ENCODE results near the gene FAM184A.

FAM184A gene

DNA sequence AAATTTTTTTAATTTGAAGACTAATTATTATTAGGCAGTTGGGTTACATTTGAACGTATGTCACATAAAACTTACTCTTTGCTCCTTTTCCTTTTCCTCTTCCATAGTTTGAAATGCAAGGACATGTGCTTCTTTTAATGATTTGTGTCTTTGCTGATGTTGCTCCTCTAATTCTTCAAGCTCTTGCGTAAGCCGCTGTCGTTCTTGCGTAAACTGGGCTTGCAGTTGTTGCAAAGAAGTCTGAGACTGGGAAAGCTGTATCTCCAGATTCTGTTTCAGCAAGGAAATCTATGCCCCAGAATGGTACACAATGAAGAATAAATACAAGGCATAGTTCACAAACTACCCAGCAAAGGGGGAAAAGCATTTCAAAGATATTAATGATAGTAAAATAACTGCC is 98.4 kb downstream of the FAM184A start:
- Histone ChIP-seq H3K9me3 (no peaks in the 10 kb centered on the region), H3K27me3 (no peaks in the 10 kb centered on the region), H3K36me3 (no peaks in the 10 kb centered on the region), H3K4me3 (ENCODE audit: low read depth, low read length) (no peak overlapping the region), H3K4me1 (no peaks in the 10 kb centered on the region)
- TF ChIP-seq, protein P1, sequence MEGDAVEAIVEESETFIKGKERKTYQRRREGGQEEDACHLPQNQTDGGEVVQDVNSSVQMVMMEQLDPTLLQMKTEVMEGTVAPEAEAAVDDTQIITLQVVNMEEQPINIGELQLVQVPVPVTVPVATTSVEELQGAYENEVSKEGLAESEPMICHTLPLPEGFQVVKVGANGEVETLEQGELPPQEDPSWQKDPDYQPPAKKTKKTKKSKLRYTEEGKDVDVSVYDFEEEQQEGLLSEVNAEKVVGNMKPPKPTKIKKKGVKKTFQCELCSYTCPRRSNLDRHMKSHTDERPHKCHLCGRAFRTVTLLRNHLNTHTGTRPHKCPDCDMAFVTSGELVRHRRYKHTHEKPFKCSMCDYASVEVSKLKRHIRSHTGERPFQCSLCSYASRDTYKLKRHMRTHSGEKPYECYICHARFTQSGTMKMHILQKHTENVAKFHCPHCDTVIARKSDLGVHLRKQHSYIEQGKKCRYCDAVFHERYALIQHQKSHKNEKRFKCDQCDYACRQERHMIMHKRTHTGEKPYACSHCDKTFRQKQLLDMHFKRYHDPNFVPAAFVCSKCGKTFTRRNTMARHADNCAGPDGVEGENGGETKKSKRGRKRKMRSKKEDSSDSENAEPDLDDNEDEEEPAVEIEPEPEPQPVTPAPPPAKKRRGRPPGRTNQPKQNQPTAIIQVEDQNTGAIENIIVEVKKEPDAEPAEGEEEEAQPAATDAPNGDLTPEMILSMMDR (IDR thresholded peaks at IDR 0.05; ENCODE audit: low read depth, low read length), result no peak
- no peak for DNase-seq

DNA sequence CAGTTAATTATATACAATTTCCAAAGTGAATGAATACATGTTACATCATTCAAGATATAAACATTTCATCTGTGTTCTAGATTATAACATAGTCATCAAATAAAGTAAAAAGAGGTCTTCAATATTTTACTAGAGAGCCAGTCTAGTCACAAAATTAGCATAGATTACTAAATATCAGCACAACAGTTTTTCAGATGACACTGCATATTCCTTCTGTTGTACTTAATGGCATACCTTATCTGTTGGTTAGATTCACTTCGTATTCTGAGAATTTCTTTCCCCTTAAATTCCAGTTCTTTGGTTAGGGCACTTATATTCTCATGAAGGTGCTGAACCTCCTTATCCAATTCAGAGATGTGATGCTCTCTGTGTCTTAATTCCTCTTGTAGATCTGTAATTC is 103.7 kb downstream of the FAM184A start:
- DNase-seq, result no peak
- H3K4me1 ChIP-seq, result no peaks in the 10 kb centered on the region
- no peaks in the 10 kb centered on the region for H3K27me3 ChIP-seq
- TF ChIP-seq, protein P1 (IDR thresholded peaks at IDR 0.05; ENCODE audit: low read depth, low read length), result no peak
- H3K9me3 ChIP-seq, result no peaks in the 10 kb centered on the region
- H3K4me3 ChIP-seq (ENCODE audit: low read depth, low read length), result no peak overlapping the region
- no peaks in the 10 kb centered on the region for H3K36me3 ChIP-seq

DNA sequence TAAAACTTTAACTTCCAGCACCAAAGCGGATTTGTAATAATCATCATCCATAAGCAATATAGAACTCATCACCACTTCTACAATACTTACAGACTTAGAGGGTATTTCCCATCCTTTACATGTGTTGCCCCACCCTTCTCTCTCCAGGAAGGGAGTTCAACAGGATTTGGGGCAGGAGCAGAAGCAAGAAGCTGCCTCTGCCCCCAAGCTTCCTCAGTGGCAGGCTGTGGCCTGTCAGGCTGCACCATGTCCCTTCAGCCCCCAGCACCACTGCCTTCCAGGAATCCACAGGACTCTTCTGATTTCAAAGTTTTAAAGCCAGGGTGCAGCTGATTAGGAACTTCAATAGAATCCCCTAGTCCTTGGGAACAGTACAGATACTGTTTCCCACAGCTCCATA is 106.8 kb downstream of the FAM184A start:
- Histone ChIP-seq H3K4me1 (peaks cover 3% of the 10 kb centered on the region; the same call in 1 of the 2 replicates), H3K27me3 (no peaks in the 10 kb centered on the region), H3K36me3 (no peaks in the 10 kb centered on the region), H3K9me3 (no peaks in the 10 kb centered on the region), H3K4me3 (ENCODE audit: low read depth, low read length) (no peak overlapping the region)
- no peak for DNase-seq
- TF ChIP-seq, protein P1 (IDR thresholded peaks at IDR 0.05; ENCODE audit: low read depth, low read length), result no peak

DNA sequence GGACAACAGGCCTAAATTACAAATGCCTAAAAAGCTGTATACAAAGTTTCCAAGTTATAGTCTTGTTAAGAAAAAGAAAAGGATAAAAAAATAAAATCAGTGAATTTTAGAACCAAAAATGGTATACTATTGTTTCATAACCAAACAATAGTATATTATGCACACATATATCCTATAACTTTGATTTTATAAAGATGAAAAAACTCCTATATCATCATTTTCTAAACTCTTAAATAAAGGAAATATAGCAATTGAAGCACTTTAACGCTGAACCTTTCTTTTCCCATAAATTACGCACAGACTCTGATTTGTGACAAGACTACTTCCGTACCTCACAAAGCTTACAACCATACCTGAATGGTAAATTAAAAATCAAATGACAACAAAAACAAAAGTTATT is 107.6 kb downstream of the FAM184A start:
- DNase-seq, result no peak
- Histone ChIP-seq H3K4me1 (peaks cover 3% of the 10 kb centered on the region; the same call in 1 of the 2 replicates), H3K4me3 (ENCODE audit: low read depth, low read length) (no peak overlapping the region), H3K9me3 (no peaks in the 10 kb centered on the region), H3K27me3 (no peaks in the 10 kb centered on the region), H3K36me3 (no peaks in the 10 kb centered on the region)
- TF ChIP-seq, protein P1 (IDR thresholded peaks at IDR 0.05; ENCODE audit: low read depth, low read length), result no peak

DNA sequence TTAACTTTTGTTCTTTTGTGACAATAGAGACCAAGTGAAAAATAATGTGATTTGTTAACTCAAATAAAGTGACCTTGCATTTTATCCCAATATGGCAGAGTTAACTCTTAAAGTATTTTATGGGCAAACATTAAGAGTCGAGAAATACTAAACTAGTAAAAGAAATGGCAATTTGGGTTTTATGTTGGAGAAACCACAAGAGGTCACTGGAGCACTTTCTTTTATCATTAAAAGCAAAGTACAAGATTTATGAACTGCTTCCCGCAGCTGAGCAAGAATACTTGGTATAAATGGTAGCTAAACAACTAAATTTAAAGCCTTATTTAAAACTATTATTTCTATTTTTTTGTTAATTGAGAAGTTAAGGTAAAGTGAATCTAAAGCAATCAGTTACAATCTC is 110.0 kb downstream of the FAM184A start:
- Histone ChIP-seq H3K27me3 (no peaks in the 10 kb centered on the region), H3K9me3 (no peaks in the 10 kb centered on the region), H3K4me3 (ENCODE audit: low read depth, low read length) (no peak overlapping the region), H3K4me1 (peaks cover 3% of the 10 kb centered on the region; the same call in 1 of the 2 replicates), H3K36me3 (no peaks in the 10 kb centered on the region)
- TF ChIP-seq, protein P1 (IDR thresholded peaks at IDR 0.05; ENCODE audit: low read depth, low read length), result peak; percentile 51
- DNase-seq, result no peak

DNA sequence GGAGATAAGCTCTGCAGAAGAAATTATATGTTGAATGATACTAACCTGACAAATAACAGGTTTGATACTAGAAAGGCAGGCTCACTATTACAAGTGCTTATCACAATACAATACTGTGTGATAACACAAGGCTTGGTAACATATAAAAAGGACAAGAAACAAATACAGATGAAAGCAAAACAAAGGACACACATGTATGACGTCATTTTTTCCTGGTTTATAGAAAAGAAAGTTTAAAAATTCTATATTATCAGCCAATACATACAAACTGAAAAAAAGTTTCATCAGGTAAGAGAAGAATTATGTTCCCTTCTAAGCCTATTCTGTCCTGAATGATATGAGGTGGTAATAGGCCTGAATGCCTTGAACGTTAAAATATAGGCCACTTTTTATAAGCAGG is 111.2 kb downstream of the FAM184A start:
- H3K4me3 ChIP-seq (ENCODE audit: low read depth, low read length), result no peak overlapping the region
- H3K36me3 ChIP-seq, result no peaks in the 10 kb centered on the region
- TF ChIP-seq, protein P1 (IDR thresholded peaks at IDR 0.05; ENCODE audit: low read depth, low read length), result no peak
- H3K27me3 ChIP-seq, result no peaks in the 10 kb centered on the region
- DNase-seq, result no peak
- no peaks in the 10 kb centered on the region for H3K9me3 ChIP-seq
- peaks cover 3% of the 10 kb centered on the region; the same call in 1 of the 2 replicates for H3K4me1 ChIP-seq

All from BE2C (cell line).